RWPE1 (cell line): ENCODE data around the gene SRP72.

ENCODE experiments used
- CTCF ChIA-PET: fragments of 350-600 bp; sonication (Branson Sonifier 250); formaldehyde crosslinking; extraction: SDS; loops from one replicate; lab custom pipeline; 2021; lab: Yijun Ruan, JAX
- POLR2A ChIA-PET: fragments of 400-600 bp; formaldehyde crosslinking; extraction: SDS; loops from one replicate; lab custom pipeline; 2020; ENCODE audit warnings: antibody characterized with exemption; ENCODE audit not compliant: low non-redundant PET; lab: Yijun Ruan, JAX
- DNase-seq: peaks from one replicate; pipeline ENCODE4 v3.0.0; 2012; ENCODE audit warnings: low spot score
- H3K27ac ChIP-seq: fragments of 450-650 bp; 2 replicates; pipeline ENCODE4 v1.5.1; 2017
- TF ChIP-seq, protein P1 (sequence below): fragments of 450-650 bp; conservative IDR thresholded peaks from 2 replicates; pipeline ENCODE4 v1.5.1; 2017; ENCODE audit warnings: low read depth, mild to moderate bottlenecking

SRP72 gene

DNA sequence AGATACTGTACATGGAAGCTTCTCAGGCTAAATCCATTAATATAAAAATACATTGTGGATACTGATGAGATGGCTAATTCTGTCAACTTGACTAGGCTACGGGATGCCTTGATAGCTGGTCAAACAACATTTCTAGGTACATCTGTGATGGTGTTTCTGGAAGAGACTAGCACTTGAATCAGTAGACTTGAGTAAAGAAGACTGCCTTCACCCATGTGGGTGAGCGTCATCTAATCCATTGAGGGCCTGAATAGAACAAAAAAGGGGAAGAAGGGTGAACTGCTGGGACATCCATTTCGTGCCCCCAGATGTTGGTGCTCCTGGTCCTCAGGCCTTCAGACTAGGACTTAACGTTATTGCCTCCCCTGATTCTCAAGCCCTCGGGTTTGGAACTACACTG, 3.7 kb upstream of the SRP72 start:
- H3K27ac ChIP-seq = no peak overlapping the region
- POLR2A ChIA-PET = no interaction called here
- no peak for DNase-seq
- TF ChIP-seq, protein P1, sequence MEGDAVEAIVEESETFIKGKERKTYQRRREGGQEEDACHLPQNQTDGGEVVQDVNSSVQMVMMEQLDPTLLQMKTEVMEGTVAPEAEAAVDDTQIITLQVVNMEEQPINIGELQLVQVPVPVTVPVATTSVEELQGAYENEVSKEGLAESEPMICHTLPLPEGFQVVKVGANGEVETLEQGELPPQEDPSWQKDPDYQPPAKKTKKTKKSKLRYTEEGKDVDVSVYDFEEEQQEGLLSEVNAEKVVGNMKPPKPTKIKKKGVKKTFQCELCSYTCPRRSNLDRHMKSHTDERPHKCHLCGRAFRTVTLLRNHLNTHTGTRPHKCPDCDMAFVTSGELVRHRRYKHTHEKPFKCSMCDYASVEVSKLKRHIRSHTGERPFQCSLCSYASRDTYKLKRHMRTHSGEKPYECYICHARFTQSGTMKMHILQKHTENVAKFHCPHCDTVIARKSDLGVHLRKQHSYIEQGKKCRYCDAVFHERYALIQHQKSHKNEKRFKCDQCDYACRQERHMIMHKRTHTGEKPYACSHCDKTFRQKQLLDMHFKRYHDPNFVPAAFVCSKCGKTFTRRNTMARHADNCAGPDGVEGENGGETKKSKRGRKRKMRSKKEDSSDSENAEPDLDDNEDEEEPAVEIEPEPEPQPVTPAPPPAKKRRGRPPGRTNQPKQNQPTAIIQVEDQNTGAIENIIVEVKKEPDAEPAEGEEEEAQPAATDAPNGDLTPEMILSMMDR = no peak
- CTCF ChIA-PET = no interaction called here

DNA sequence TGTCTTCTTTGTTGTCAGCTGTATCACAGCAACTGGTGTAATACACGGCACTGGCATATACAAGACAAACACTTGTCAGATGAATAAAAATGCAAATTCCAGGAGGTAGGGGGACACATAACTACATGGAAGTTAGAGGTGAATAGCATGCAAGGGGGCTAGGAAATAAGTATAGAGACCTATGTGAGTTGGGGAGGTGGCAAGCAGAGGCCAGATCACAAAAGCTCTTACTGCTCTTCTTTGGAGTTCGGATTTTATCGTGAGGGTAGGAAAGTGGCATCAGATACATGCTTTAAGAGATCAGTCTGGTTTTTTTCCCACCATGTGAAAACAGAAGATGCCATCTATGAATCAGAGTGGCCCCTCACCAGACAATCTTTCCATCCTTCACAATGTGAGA, 2.8 kb upstream of the SRP72 start:
- CTCF ChIA-PET = interaction anchor here (1.0 kb wide), 1 partner anchor 39 kb away, joined by 3 read pairs; no protein-coding TSS in a partner anchor
- POLR2A ChIA-PET = interaction anchor here (0.6 kb wide), 1 partner anchor 29 kb away, joined by 6 read pairs; the partner anchor contains the start of gene PPAT
- no peak overlapping the region for H3K27ac ChIP-seq
- DNase-seq = no peak
- TF ChIP-seq, protein P1 = no peak

DNA sequence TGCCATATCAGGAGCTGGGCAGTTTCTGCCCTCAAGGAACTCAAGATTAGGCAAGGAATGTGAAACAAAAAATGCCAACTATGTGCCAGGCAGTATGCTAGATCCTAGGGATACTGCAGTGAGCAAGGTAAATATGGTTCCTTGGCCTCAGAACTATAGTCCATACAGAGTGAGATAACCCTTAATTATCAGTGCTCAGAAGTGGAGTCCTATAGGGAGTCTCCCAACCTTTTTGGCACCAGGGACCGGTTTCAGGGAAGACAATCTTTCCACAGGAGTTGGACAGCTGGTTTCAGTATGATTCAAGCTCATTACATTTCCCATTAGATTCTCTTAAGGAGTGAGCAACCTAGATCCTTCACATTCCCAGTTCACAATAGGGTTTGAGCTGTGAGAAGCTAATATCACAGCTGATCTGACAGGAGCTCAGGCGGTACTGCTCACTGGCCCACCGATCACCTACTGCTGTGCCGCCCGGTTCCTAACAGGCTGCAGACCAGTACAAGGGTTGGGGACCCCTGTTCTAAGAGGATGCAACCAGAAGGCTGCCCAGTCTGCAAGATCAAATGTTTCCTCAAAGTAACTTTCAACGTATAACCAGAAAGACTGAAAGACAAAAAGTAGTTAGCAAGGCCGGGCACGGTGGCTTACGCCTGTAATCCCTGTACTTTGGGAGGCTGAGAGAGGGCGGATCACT, 1.7 kb upstream of the SRP72 start:
- ChIA-PET CTCF (interaction anchor here (1.0 kb wide), 1 partner anchor 40 kb away, joined by 3 read pairs; no protein-coding TSS in a partner anchor), POLR2A (interaction anchor here (1.2 kb wide), 1 partner anchor 30 kb away, joined by 13 read pairs; the partner anchor contains the start of gene PAICS)
- TF ChIP-seq, protein P1 = no peak
- H3K27ac ChIP-seq = peak overlapping the region; percentile 91
- no peak for DNase-seq

DNA sequence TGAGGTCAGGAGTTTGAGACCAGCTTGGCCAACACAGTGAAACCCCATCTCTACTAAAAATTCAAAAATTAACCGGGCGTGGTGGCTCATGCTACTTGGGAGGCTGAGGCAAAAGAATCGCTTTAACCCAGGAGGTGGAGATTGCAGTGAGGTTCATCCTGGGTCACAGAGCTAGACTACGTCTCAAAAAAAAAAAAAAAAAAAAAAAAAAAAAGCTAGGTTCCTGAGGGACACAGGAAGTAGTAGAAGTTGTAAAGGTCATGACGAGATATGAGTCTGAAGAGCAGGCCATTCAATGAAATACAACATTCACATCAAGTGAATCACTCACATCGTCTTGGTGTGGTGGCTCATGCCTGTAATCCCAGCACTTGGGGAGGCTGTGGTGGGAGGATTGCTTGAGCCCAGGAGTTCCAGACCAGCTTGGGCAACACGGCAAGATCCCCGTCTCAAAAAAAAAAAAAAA, 1.1 kb upstream of the SRP72 start:
- ChIA-PET POLR2A (interaction anchor here (0.6 to 1.2 kb wide), 3 partner anchors 26 to 30 kb away, joined by 3 to 13 read pairs (median 8); partner anchors contain the start of gene PAICS), CTCF (interaction anchor here (0.6 kb wide), 1 partner anchor 615 kb away, joined by 3 read pairs; no protein-coding TSS in a partner anchor)
- H3K27ac ChIP-seq = peak overlapping the region; percentile 91
- peak; percentile 76 for DNase-seq

DNA sequence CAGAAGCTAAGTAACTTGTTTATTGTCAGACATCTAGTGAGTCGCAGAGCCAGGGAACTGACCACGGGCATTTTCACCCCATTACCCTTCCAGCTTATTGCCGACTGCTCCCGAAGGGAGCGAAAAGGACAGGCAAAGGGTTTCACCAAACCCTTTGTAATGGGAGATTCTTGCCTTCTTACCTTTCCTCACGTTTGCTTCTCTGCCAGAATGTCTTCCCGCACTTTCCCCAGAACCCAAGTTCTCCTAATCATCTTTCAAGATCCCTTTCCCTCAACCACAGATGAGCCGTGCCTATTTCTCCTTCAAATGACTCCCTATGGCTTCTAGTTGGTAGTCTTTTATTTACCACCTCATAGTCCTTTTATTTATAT, 520 bp upstream of the SRP72 start:
- POLR2A ChIA-PET = interaction anchor here (0.6 to 1.2 kb wide), 3 partner anchors 26 to 31 kb away, joined by 3 to 13 read pairs (median 8); partner anchors contain the start of gene PAICS
- TF ChIP-seq, protein P1 = no peak
- CTCF ChIA-PET = interaction anchor here (0.6 kb wide), 1 partner anchor 614 kb away, joined by 3 read pairs; no protein-coding TSS in a partner anchor
- H3K27ac ChIP-seq = peak overlapping the region; percentile 91
- DNase-seq = no peak

DNA sequence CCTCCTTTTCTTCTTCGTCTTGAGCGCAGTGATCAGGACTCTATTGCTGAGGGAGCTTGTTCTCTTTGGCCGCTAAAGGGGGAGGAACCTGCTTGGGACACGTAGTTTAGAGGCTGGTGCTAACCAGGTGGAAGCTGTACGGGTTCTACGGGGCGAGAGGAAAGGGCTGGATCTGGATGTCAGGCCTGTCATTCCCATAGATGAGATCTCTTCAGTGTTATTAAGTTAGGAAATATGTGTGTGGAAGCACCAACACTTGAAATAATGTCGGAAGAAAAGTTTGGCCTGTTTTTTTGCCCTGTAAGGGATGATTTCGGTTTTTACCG, 643 bp downstream of the SRP72 start:
- TF ChIP-seq, protein P1 = no peak
- POLR2A ChIA-PET = interaction anchor here (0.5 to 1.0 kb wide), 3 partner anchors 11 to 81 kb away, joined by 3 to 11 read pairs (median 3); partner anchors contain the start of genes AASDH and PPAT
- CTCF ChIA-PET = no interaction called here
- H3K27ac ChIP-seq = peak overlapping the region; percentile 91
- DNase-seq = peak; percentile 55
